ENCODE measurements around the gene SCN1A.

- TF ChIP-seq RAD21 (IDR thresholded peaks at IDR 0.05; ENCODE audit: low read length): no peak
- no peak for TF ChIP-seq CTCF (conservative IDR thresholded peaks at IDR 0.05; ENCODE audit: low read depth, low read length)
- TF ChIP-seq POLR2A (IDR thresholded peaks at IDR 0.05; ENCODE audit: low read depth, low read length): no peak
- TF ChIP-seq CEBPB (IDR thresholded peaks at IDR 0.05; ENCODE audit: low read depth, low read length): no peak
- TF ChIP-seq MAZ (IDR thresholded peaks at IDR 0.05; ENCODE audit: borderline replicate concordance, low read depth, low read length): no peak
- TF ChIP-seq MXI1 (IDR thresholded peaks at IDR 0.05; ENCODE audit: borderline replicate concordance, low read depth, low read length): no peak
These were observed 5.8 kb upstream of the SCN1A start for GRCh38 chr2:166133653-166134052.
